GM19438 (cell line): Measurements from ENCODE around the gene EBNA1BP2.
"Not testable (repeated sequence)": the region's sequence is repeated elsewhere in the genome, so short reads cannot be mapped to it uniquely, and the experiment has no call there.

Source experiments
- ATAC-seq: cut with Tn5 transposase; IDR thresholded peaks from one replicate; pipeline ENCODE4 v1.9.1; 2021; ENCODE audit warnings: low read depth; ENCODE audit not compliant: unreplicated experiment

EBNA1BP2 gene

GRCh38 chr1:43121256-43121900 lies 50.7 kb downstream of the EBNA1BP2 start:
- no peak for ATAC-seq

- ATAC-seq = not testable (repeated sequence)
Observed at GRCh38 chr1:43119928-43120586, 52.0 kb downstream of the EBNA1BP2 start.
